NB4 (cell line): ENCODE data around the gene EMP1.

ENCODE experiments used
- MYC ChIP-seq: IDR thresholded peaks from 2 replicates; pipeline ENCODE4 v1.6.1; 2011; ENCODE audit warnings: low read depth, low read length
- TF ChIP-seq, protein P1 (sequence below): IDR thresholded peaks from one replicate; pipeline ENCODE4 v1.5.1; 2012; ENCODE audit warnings: low read depth, low read length

DNA sequence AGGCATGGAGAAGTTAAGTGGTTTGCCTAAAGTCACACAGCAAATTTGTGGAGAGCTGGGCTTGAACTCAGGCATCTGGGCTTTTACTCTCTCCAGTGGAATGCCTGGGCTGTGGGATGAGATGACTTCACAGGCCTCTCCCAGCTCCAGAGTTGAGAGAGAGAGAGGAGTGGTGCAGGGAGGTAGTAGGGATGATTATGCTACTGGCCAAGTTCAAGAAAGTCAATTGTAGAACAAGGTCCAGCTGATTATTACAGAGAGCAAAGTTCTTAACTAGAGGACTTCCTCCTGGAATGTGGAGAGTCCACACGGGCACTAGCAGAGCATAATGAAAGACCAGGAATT, 769 bp upstream of the EMP1 start:
- TF ChIP-seq, protein P1, sequence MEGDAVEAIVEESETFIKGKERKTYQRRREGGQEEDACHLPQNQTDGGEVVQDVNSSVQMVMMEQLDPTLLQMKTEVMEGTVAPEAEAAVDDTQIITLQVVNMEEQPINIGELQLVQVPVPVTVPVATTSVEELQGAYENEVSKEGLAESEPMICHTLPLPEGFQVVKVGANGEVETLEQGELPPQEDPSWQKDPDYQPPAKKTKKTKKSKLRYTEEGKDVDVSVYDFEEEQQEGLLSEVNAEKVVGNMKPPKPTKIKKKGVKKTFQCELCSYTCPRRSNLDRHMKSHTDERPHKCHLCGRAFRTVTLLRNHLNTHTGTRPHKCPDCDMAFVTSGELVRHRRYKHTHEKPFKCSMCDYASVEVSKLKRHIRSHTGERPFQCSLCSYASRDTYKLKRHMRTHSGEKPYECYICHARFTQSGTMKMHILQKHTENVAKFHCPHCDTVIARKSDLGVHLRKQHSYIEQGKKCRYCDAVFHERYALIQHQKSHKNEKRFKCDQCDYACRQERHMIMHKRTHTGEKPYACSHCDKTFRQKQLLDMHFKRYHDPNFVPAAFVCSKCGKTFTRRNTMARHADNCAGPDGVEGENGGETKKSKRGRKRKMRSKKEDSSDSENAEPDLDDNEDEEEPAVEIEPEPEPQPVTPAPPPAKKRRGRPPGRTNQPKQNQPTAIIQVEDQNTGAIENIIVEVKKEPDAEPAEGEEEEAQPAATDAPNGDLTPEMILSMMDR = no peak
- TF ChIP-seq MYC = no peak
